HG02678 (cell line): Measurements from ENCODE around the gene CAMTA1.

ENCODE experiments used
- ATAC-seq: cut with Tn5 transposase; IDR thresholded peaks from one replicate; pipeline ENCODE4 v1.9.1; 2021; ENCODE audit warnings: mild to moderate bottlenecking, moderate library complexity; ENCODE audit not compliant: unreplicated experiment

The CAMTA1 gene

GRCh38 chr1:7018826-7019225 lies 233.6 kb downstream of the CAMTA1 start:
- no peak for ATAC-seq

GRCh38 chr1:7019510-7019909 lies 234.3 kb downstream of the CAMTA1 start:
- no peak for ATAC-seq

- ATAC-seq: no peak
Observed at GRCh38 chr1:7022058-7022457, 236.8 kb downstream of the CAMTA1 start.

GRCh38 chr1:7025013-7025412 lies 239.8 kb downstream of the CAMTA1 start:
- no peak for ATAC-seq

GRCh38 chr1:7026169-7026568 lies 240.9 kb downstream of the CAMTA1 start:
- no peak for ATAC-seq

- no peak for ATAC-seq
Observed at GRCh38 chr1:7032992-7033391, 247.7 kb downstream of the CAMTA1 start.

GRCh38 chr1:7036386-7036785 lies 251.1 kb downstream of the CAMTA1 start:
- ATAC-seq: no peak

- ATAC-seq: no peak
Observed at GRCh38 chr1:7039590-7040220, 254.5 kb downstream of the CAMTA1 start.

- no peak for ATAC-seq
Observed at GRCh38 chr1:7040969-7041695, 255.9 kb downstream of the CAMTA1 start.

GRCh38 chr1:7042322-7043190 lies 257.3 kb downstream of the CAMTA1 start:
- ATAC-seq: no peak

- ATAC-seq: no peak
Observed at GRCh38 chr1:7043191-7043549, 257.9 kb downstream of the CAMTA1 start.

- ATAC-seq: no peak
Observed at GRCh38 chr1:7043719-7044535, 258.7 kb downstream of the CAMTA1 start.

- no peak for ATAC-seq
Observed at GRCh38 chr1:7045897-7046296, 260.6 kb downstream of the CAMTA1 start.

GRCh38 chr1:7046314-7046713 lies 261.1 kb downstream of the CAMTA1 start:
- no peak for ATAC-seq

GRCh38 chr1:7046891-7047290 lies 261.6 kb downstream of the CAMTA1 start:
- ATAC-seq: no peak

GRCh38 chr1:7047866-7048265 lies 262.6 kb downstream of the CAMTA1 start:
- no peak for ATAC-seq

- ATAC-seq: no peak
Observed at GRCh38 chr1:7048395-7048794, 263.1 kb downstream of the CAMTA1 start.

- ATAC-seq: no peak
Observed at GRCh38 chr1:7049913-7050625, 264.8 kb downstream of the CAMTA1 start.

GRCh38 chr1:7050751-7051665 lies 265.8 kb downstream of the CAMTA1 start:
- no peak for ATAC-seq
